ENCODE results near the gene THAP3. TPM values are rescaled to one million over a fixed set of nuclear protein-coding genes. Genes with fewer than 3 reads are reported as not detected.

Gene THAP3
- total and polyA plus RNA-seq, 2 of the 8 experiments (the other 6 are each of a cell fraction or from before 2014, with no cell fraction given) = 8.2 to 15.3 TPM

DNA sequence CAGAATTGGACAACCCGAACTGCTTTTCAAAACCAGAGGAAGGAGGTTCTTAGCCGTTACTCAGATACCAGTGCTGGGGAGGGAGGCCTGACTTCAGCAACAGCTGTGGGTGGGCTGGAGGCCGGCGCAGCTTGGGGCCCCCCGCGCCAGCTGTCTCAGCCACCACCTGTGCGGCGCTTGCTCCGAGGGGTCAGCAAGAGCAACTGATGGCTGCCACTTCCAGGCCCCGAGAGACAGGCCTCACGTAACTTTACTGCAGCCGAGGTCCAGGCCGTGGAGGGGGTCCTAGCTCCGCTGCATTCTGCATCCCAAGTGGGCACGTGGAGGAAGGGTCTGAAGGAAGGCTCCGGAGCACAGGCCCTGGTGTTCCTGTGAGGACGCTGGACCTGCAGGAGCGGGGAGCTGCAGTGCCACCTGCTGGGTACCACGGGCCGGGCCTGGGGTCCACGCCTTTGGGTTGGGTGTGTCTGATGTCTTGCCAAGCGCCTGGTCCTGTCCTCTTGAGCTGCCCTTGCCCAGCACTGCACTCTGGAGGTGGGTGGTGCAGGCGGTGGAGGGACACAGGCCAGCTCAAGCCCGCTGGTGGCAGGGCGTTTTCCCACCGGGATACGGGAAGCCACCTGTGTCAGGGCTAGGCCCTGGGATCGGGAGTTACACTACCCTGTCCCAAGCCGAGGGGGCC, 9.8 kb downstream of the THAP3 start:
- Histone ChIP-seq H4K5ac (ENCODE audit: insufficient read length, low read depth, low read length) (no peak overlapping the region), H3K9ac (replicated peaks in 1 of 4; ENCODE audit: extremely low read depth in 1 of 4, low read depth in 3 of 4, low read length in 3 of 4) (no peak overlapping the region), H2AK5ac (ENCODE audit: low read depth, low read length) (no peak overlapping the region), H3K79me1 (ENCODE audit: low read depth, low read length) (no peaks in the 10 kb centered on the region; the same call in 1 of the 2 replicates), H3K4ac (replicated peaks; ENCODE audit: insufficient read length, low read depth, low read length) (no peak overlapping the region), H3K18ac (ENCODE audit: extremely low read depth, low read length) (no peak overlapping the region), H3K4me3 (ENCODE audit: extremely low read depth in 1 of 4, insufficient read depth in 2 of 4, low read depth in 3 of 4, low read length in 4 of 4) (no peak overlapping the region), H4K91ac (replicated peaks; ENCODE audit: insufficient read length, low read length) (no peak overlapping the region), H3K27me3 (replicated peaks in 1 of 4; ENCODE audit: control insufficient read depth in 3 of 4, extremely low read depth in 1 of 4, insufficient read depth in 3 of 4, low read length in 3 of 4) (no peaks in the 10 kb centered on the region), H2BK5ac (ENCODE audit: low read depth, low read length) (no peak overlapping the region), H2BK15ac (ENCODE audit: low read length) (no peak overlapping the region), H3K56ac (replicated peaks; ENCODE audit: insufficient read length, low read depth, low read length) (no peak overlapping the region), H2BK20ac (ENCODE audit: low read length) (no peak overlapping the region), H4K20me1 (replicated peaks in 1 of 2; ENCODE audit: control insufficient read depth in 1 of 2, insufficient read depth in 2 of 2, low read length in 2 of 2) (peaks cover 5 to 9% of the 10 kb centered on the region in 2 experiments), H2AFZ (ENCODE audit: low read length) (no peak overlapping the region), H3K14ac (ENCODE audit: insufficient read length) (no peak overlapping the region), H4K8ac (ENCODE audit: extremely low read depth, insufficient read depth, low read length) (no peak overlapping the region), H3K79me2 (ENCODE audit: control insufficient read depth in 1 of 2, insufficient read depth in 2 of 2, low read length in 2 of 2) (no peaks in the 10 kb centered on the region), H3K23ac (ENCODE audit: insufficient read length) (no peak overlapping the region), H3K27ac (ENCODE audit: low read depth, low read length) (no peak overlapping the region), H2BK12ac (ENCODE audit: low read depth, low read length) (no peak overlapping the region), H3K9me3 (ENCODE audit: insufficient read depth in 2 of 2, low read depth in 1 of 2, low read length in 1 of 2) (no peaks in the 10 kb centered on the region), H3K4me2 (ENCODE audit: insufficient read depth in 1 of 2, low read depth in 2 of 2, low read length in 2 of 2) (no peak overlapping the region), H3K36me3 (ENCODE audit: control insufficient read depth in 2 of 4, insufficient read depth in 4 of 4, low read length in 3 of 4) (peaks cover 26 to 56% (median 42%) of the 10 kb centered on the region in 4 experiments), H3K23me2 (ENCODE audit: low read depth, low read length) (no peaks in the 10 kb centered on the region), H3K4me1 (replicated peaks in 1 of 4; ENCODE audit: control insufficient read depth in 3 of 4, insufficient read depth in 4 of 4, low read length in 3 of 4) (no peaks in the 10 kb centered on the region), H2BK120ac (replicated peaks; ENCODE audit: low read depth, low read length) (no peak overlapping the region)
- WGBS, 2 experiments (ENCODE audit: extremely low coverage in 1 of 2, insufficient coverage in 1 of 2, insufficient read length in 1 of 2, insufficient replicate concordance in 2 of 2, low coverage in 1 of 2, low lambda C conversion rate in 2 of 2, missing lambda C conversion rate in 1 of 2) = 83% methylated on average over 29 of the region's 29 CpGs; no CpG with 5 or more reads in 1 of the 2 experiments
- FAIRE-seq (no peak), DNase-seq (ENCODE audit: low read depth in 1 of 2, low spot score in 2 of 2) (peak in 1 of 2 experiments; percentile 79)
- ChIA-PET CTCF (ENCODE audit: partially characterized antibody) (interaction anchor here (0.6 to 3.7 kb wide), 18 partner anchors 10 to 803 kb away, joined by 3 to 48 read pairs (median 3); partner anchors contain the start of genes NOL9 and THAP3), POLR2A (ENCODE audit: partially characterized antibody) (interaction anchor here (0.6 to 3.9 kb wide), 14 partner anchors 9 to 1549 kb away, joined by 3 to 36 read pairs (median 4); partner anchors contain the start of genes KLHL21, NOL9 and THAP3)
- TF ChIP-seq CBX5 (IDR thresholded peaks at IDR 0.05; ENCODE audit: low read depth, low read length) = no peak
- TF ChIP-seq, protein P1, sequence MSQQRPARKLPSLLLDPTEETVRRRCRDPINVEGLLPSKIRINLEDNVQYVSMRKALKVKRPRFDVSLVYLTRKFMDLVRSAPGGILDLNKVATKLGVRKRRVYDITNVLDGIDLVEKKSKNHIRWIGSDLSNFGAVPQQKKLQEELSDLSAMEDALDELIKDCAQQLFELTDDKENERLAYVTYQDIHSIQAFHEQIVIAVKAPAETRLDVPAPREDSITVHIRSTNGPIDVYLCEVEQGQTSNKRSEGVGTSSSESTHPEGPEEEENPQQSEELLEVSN (IDR thresholded peaks at IDR 0.05) = no peak
- peak; percentile 53 to 64 for TF ChIP-seq RAD21 (IDR thresholded peaks at IDR 0.05 in 1 of 2, conservative IDR thresholded peaks at IDR 0.05 in 1 of 2; ENCODE audit: low read depth in 2 of 2, low read length in 2 of 2)
- no peak for TF ChIP-seq BACH1 (IDR thresholded peaks at IDR 0.05; ENCODE audit: low read length)
- no peak for TF ChIP-seq KDM5A (IDR thresholded peaks at IDR 0.05; ENCODE audit: low read length)
- no peak for TF ChIP-seq FOSL1 (IDR thresholded peaks at IDR 0.05; ENCODE audit: insufficient read depth, low read depth, low read length)
- TF ChIP-seq SP4 (IDR thresholded peaks at IDR 0.05; ENCODE audit: low read length) = no peak
- TF ChIP-seq RFX5 (IDR thresholded peaks at IDR 0.05; ENCODE audit: borderline replicate concordance, low read depth, low read length) = no peak
- TF ChIP-seq TCF12 (IDR thresholded peaks at IDR 0.05; ENCODE audit: low read depth, low read length) = no peak

Measured in H1 (cell line).